Stimulated activated CD4-positive, alpha-beta T cell treated with anti-CD3 and anti-CD28 coated beads, Interleukin-2, amount 100 ng/mL, for 4 hours (primary cell): ENCODE results near the gene TMEM219.

Experiments used
- DNase-seq: peaks from one replicate; pipeline ENCODE4 v3.0.0-alpha.2; 2020; ENCODE audit warnings: low read depth

Gene TMEM219

GRCh38 chr16:29995324-29995910 is 33.5 kb downstream of the TMEM219 start, which contains the start of gene HIRIP3:
HIRIP3 (minus strand) TSS chr16:29995617; CDS start chr16:29995605, 12 bp downstream.
- DNase-seq = peak; percentile 75

GRCh38 chr16:29995911-29996765 is 34.3 kb downstream of the TMEM219 start, which contains the start of gene INO80E:
INO80E (plus strand) TSS chr16:29996241; CDS start chr16:29996311, 70 bp downstream.
- peak; percentile 99 for DNase-seq

- DNase-seq = no peak
Observed at GRCh38 chr16:29996766-29997250, 34.9 kb downstream of the TMEM219 start.

GRCh38 chr16:29999605-30000004 is 37.7 kb downstream of the TMEM219 start:
- no peak for DNase-seq

- no peak for DNase-seq
Observed at GRCh38 chr16:30000735-30001631, 39.1 kb downstream of the TMEM219 start.

GRCh38 chr16:30002614-30003346 is 40.9 kb downstream of the TMEM219 start:
- no peak for DNase-seq

GRCh38 chr16:30003670-30004423 is 42.0 kb downstream of the TMEM219 start:
- DNase-seq = no peak

- no peak for DNase-seq
Observed at GRCh38 chr16:30004424-30004776, 42.5 kb downstream of the TMEM219 start.

GRCh38 chr16:30004811-30005242 is 42.9 kb downstream of the TMEM219 start:
- no peak for DNase-seq

GRCh38 chr16:30005341-30006094 is 43.6 kb downstream of the TMEM219 start:
- no peak for DNase-seq

- DNase-seq = no peak
Observed at GRCh38 chr16:30006095-30006473, 44.2 kb downstream of the TMEM219 start.

- DNase-seq = no peak
Observed at GRCh38 chr16:30006659-30007377, 44.9 kb downstream of the TMEM219 start.

- DNase-seq = no peak
Observed at GRCh38 chr16:30007378-30007895, 45.6 kb downstream of the TMEM219 start.

GRCh38 chr16:30009085-30009862 is 47.4 kb downstream of the TMEM219 start:
- no peak for DNase-seq

GRCh38 chr16:30009990-30010843 is 48.3 kb downstream of the TMEM219 start:
- DNase-seq = no peak

- DNase-seq = no peak
Observed at GRCh38 chr16:30010844-30011713, 49.2 kb downstream of the TMEM219 start, which contains the start of gene DOC2A. DOC2A (minus strand) TSS chr16:30011027; CDS start chr16:30010222, 805 bp downstream.
